Stimulated activated memory B cell treated with anti-CD40 and anti-IgM and Interleukin-4, amounts not matched to agents 10 μg/mL and 1 μg/mL and 100 μg/mL, for 72 hours (primary cell): ENCODE data around the gene ASAP2.

Source experiments
- ATAC-seq: fragments of 150-1000 bp; cut with Tn5 transposase; 2 replicates; pipeline ENCODE4 v1.10.0; 2021
- H3K27ac Mint-ChIP-seq: one replicate; pipeline ENCODE4 v1.8.0; 2022; ENCODE audit warnings: mild to moderate bottlenecking, mixed read lengths
- H3K27me3 Mint-ChIP-seq: one replicate; pipeline ENCODE4 v1.8.0; 2022; ENCODE audit warnings: mixed read lengths
- H3K36me3 Mint-ChIP-seq: one replicate; pipeline ENCODE4 v1.8.0; 2022; ENCODE audit warnings: mixed read lengths
- H3K4me1 Mint-ChIP-seq: one replicate; pipeline ENCODE4 v1.8.0; 2022; ENCODE audit warnings: mixed read lengths
- H3K4me3 Mint-ChIP-seq: one replicate; pipeline ENCODE4 v1.8.0; 2022; ENCODE audit warnings: mild to moderate bottlenecking, moderate library complexity, mixed read lengths
- H3K9me3 Mint-ChIP-seq: one replicate; pipeline ENCODE4 v1.8.0; 2022; ENCODE audit warnings: mixed read lengths

The ASAP2 gene

GRCh38 chr2:9278439-9278838 is 71.8 kb downstream of the ASAP2 start:
- no peak overlapping the region for H3K27ac Mint-ChIP-seq
- no peaks in the 10 kb centered on the region for H3K4me1 Mint-ChIP-seq
- no peak overlapping the region for H3K4me3 Mint-ChIP-seq
- no peaks in the 10 kb centered on the region for H3K36me3 Mint-ChIP-seq
- no peak for ATAC-seq
- peaks cover 62% of the 10 kb centered on the region for H3K27me3 Mint-ChIP-seq
- H3K9me3 Mint-ChIP-seq, result no peaks in the 10 kb centered on the region

- Mint-ChIP-seq H3K27me3 (peaks cover 61% of the 10 kb centered on the region), H3K27ac (no peak overlapping the region), H3K9me3 (no peaks in the 10 kb centered on the region), H3K36me3 (no peaks in the 10 kb centered on the region), H3K4me1 (no peaks in the 10 kb centered on the region), H3K4me3 (no peak overlapping the region)
- ATAC-seq, result no peak
Observed at GRCh38 chr2:9279426-9279825, 72.8 kb downstream of the ASAP2 start.

- Mint-ChIP-seq H3K4me3 (no peak overlapping the region), H3K27ac (no peak overlapping the region), H3K36me3 (no peaks in the 10 kb centered on the region), H3K9me3 (no peaks in the 10 kb centered on the region), H3K27me3 (peaks cover 54% of the 10 kb centered on the region), H3K4me1 (no peaks in the 10 kb centered on the region)
- no peak for ATAC-seq
Observed at GRCh38 chr2:9280224-9280623, 73.6 kb downstream of the ASAP2 start.

- no peaks in the 10 kb centered on the region for H3K9me3 Mint-ChIP-seq
- no peak overlapping the region for H3K27ac Mint-ChIP-seq
- no peaks in the 10 kb centered on the region for H3K4me1 Mint-ChIP-seq
- no peak overlapping the region for H3K4me3 Mint-ChIP-seq
- H3K36me3 Mint-ChIP-seq, result no peaks in the 10 kb centered on the region
- no peak for ATAC-seq
- peaks cover 57% of the 10 kb centered on the region for H3K27me3 Mint-ChIP-seq
Observed at GRCh38 chr2:9281145-9281544, 74.5 kb downstream of the ASAP2 start.

GRCh38 chr2:9282128-9283112 is 75.8 kb downstream of the ASAP2 start:
- no peaks in the 10 kb centered on the region for H3K36me3 Mint-ChIP-seq
- no peaks in the 10 kb centered on the region for H3K4me1 Mint-ChIP-seq
- H3K27ac Mint-ChIP-seq, result no peak overlapping the region
- peaks cover 62% of the 10 kb centered on the region for H3K27me3 Mint-ChIP-seq
- ATAC-seq, result no peak
- no peak overlapping the region for H3K4me3 Mint-ChIP-seq
- no peaks in the 10 kb centered on the region for H3K9me3 Mint-ChIP-seq

GRCh38 chr2:9284521-9285297 is 78.1 kb downstream of the ASAP2 start:
- no peaks in the 10 kb centered on the region for H3K4me1 Mint-ChIP-seq
- no peak overlapping the region for H3K4me3 Mint-ChIP-seq
- no peaks in the 10 kb centered on the region for H3K36me3 Mint-ChIP-seq
- no peak overlapping the region for H3K27ac Mint-ChIP-seq
- no peak for ATAC-seq
- H3K27me3 Mint-ChIP-seq, result peaks cover 58% of the 10 kb centered on the region
- no peaks in the 10 kb centered on the region for H3K9me3 Mint-ChIP-seq

GRCh38 chr2:9285385-9285920 is 78.8 kb downstream of the ASAP2 start:
- Mint-ChIP-seq H3K4me1 (no peaks in the 10 kb centered on the region), H3K4me3 (no peak overlapping the region)

GRCh38 chr2:9285921-9286320 is 79.3 kb downstream of the ASAP2 start:
- Mint-ChIP-seq H3K4me1 (no peaks in the 10 kb centered on the region), H3K36me3 (no peaks in the 10 kb centered on the region), H3K9me3 (no peaks in the 10 kb centered on the region), H3K27ac (no peak overlapping the region), H3K27me3 (peaks cover 60% of the 10 kb centered on the region), H3K4me3 (no peak overlapping the region)
- ATAC-seq, result no peak

More at GRCh38 chr2:9285385-9285920, 78.8 kb downstream of the ASAP2 start:
- Mint-ChIP-seq H3K36me3 (no peaks in the 10 kb centered on the region), H3K9me3 (no peaks in the 10 kb centered on the region), H3K27ac (no peak overlapping the region), H3K27me3 (peaks cover 58% of the 10 kb centered on the region)
- no peak for ATAC-seq

GRCh38 chr2:9286554-9287399 is 80.2 kb downstream of the ASAP2 start:
- H3K27ac Mint-ChIP-seq, result no peak overlapping the region
- no peaks in the 10 kb centered on the region for H3K36me3 Mint-ChIP-seq
- H3K27me3 Mint-ChIP-seq, result peaks cover 64% of the 10 kb centered on the region
- no peaks in the 10 kb centered on the region for H3K9me3 Mint-ChIP-seq
- H3K4me3 Mint-ChIP-seq, result no peak overlapping the region
- H3K4me1 Mint-ChIP-seq, result no peaks in the 10 kb centered on the region
- ATAC-seq, result no peak

GRCh38 chr2:9287400-9288045 is 80.9 kb downstream of the ASAP2 start:
- H3K27me3 Mint-ChIP-seq, result peaks cover 62% of the 10 kb centered on the region
- no peaks in the 10 kb centered on the region for H3K36me3 Mint-ChIP-seq
- no peak for ATAC-seq
- H3K4me3 Mint-ChIP-seq, result no peak overlapping the region
- H3K4me1 Mint-ChIP-seq, result no peaks in the 10 kb centered on the region
- no peaks in the 10 kb centered on the region for H3K9me3 Mint-ChIP-seq
- no peak overlapping the region for H3K27ac Mint-ChIP-seq

GRCh38 chr2:9288233-9288632 is 81.6 kb downstream of the ASAP2 start:
- Mint-ChIP-seq H3K9me3 (no peaks in the 10 kb centered on the region), H3K27ac (no peak overlapping the region), H3K36me3 (no peaks in the 10 kb centered on the region), H3K27me3 (peaks cover 55% of the 10 kb centered on the region), H3K4me1 (no peaks in the 10 kb centered on the region), H3K4me3 (no peak overlapping the region)
- ATAC-seq, result no peak

- H3K9me3 Mint-ChIP-seq, result no peaks in the 10 kb centered on the region
- no peak overlapping the region for H3K27ac Mint-ChIP-seq
- H3K27me3 Mint-ChIP-seq, result peaks cover 49% of the 10 kb centered on the region
- no peaks in the 10 kb centered on the region for H3K4me1 Mint-ChIP-seq
- H3K4me3 Mint-ChIP-seq, result no peak overlapping the region
- H3K36me3 Mint-ChIP-seq, result no peaks in the 10 kb centered on the region
- ATAC-seq, result no peak
Observed at GRCh38 chr2:9288681-9289338, 82.2 kb downstream of the ASAP2 start.

- no peaks in the 10 kb centered on the region for H3K4me1 Mint-ChIP-seq
- H3K36me3 Mint-ChIP-seq, result no peaks in the 10 kb centered on the region
- no peak overlapping the region for H3K27ac Mint-ChIP-seq
- no peak overlapping the region for H3K4me3 Mint-ChIP-seq
- ATAC-seq, result no peak
- H3K27me3 Mint-ChIP-seq, result peaks cover 45% of the 10 kb centered on the region
- H3K9me3 Mint-ChIP-seq, result no peaks in the 10 kb centered on the region
Observed at GRCh38 chr2:9291331-9291730, 84.7 kb downstream of the ASAP2 start.

GRCh38 chr2:9291866-9292265 is 85.3 kb downstream of the ASAP2 start:
- Mint-ChIP-seq H3K9me3 (no peaks in the 10 kb centered on the region), H3K4me1 (no peaks in the 10 kb centered on the region)

More at GRCh38 chr2:9291866-9292265, 85.3 kb downstream of the ASAP2 start:
- no peak overlapping the region for H3K4me3 Mint-ChIP-seq
- ATAC-seq, result no peak
- H3K27me3 Mint-ChIP-seq, result peaks cover 45% of the 10 kb centered on the region
- no peak overlapping the region for H3K27ac Mint-ChIP-seq
- H3K36me3 Mint-ChIP-seq, result no peaks in the 10 kb centered on the region
